Stimulated activated CD4-positive, alpha-beta T cell treated with anti-CD3 and anti-CD28 coated beads, Interleukin-1b, Interleukin-23, amount 100 ng/mL, for 1 hour (primary cell): Measurements from ENCODE around the gene CH25H.

Experiments used
- DNase-seq, 2 donors: peaks; one replicate each; pipeline ENCODE4 v3.0.0-alpha.2; 2020; ENCODE audit warnings: low read depth in 2 of 2

The CH25H gene

GRCh38 chr10:89233033-89233432, 25.9 kb upstream of the CH25H start:
- DNase-seq: no peak

- DNase-seq: no peak
These were observed 21.8 kb upstream of the CH25H start for GRCh38 chr10:89228962-89229361.

GRCh38 chr10:89228146-89228545, 21.0 kb upstream of the CH25H start:
- DNase-seq: no peak

- DNase-seq: no peak
These were observed 19.8 kb upstream of the CH25H start for GRCh38 chr10:89226891-89227290.

GRCh38 chr10:89224739-89225443, 17.8 kb upstream of the CH25H start:
- DNase-seq: no peak

- no peak for DNase-seq
These were observed 14.8 kb upstream of the CH25H start for GRCh38 chr10:89221919-89222318.

GRCh38 chr10:89219513-89220218, 12.5 kb upstream of the CH25H start:
- no peak for DNase-seq

- DNase-seq: peak; percentile 22 to 40
These were observed 10.2 kb upstream of the CH25H start for GRCh38 chr10:89217057-89217990.

GRCh38 chr10:89216056-89216455, 8.9 kb upstream of the CH25H start:
- DNase-seq: no peak

- no peak for DNase-seq
These were observed 8.4 kb upstream of the CH25H start for GRCh38 chr10:89215511-89215910.

- no peak for DNase-seq
These were observed 7.5 kb upstream of the CH25H start for GRCh38 chr10:89214566-89215165.

- DNase-seq: no peak
These were observed 6.2 kb upstream of the CH25H start for GRCh38 chr10:89213191-89213808.

- DNase-seq: no peak
These were observed 3.8 kb upstream of the CH25H start for GRCh38 chr10:89210794-89211425.

GRCh38 chr10:89209718-89210117, 2.6 kb upstream of the CH25H start:
- no peak for DNase-seq

GRCh38 chr10:89207801-89208551, 859 bp upstream of the CH25H start:
- DNase-seq: no peak

GRCh38 chr10:89206402-89207180, 526 bp downstream of the CH25H start:
- DNase-seq: no peak

- DNase-seq: no peak
These were observed 2.4 kb downstream of the CH25H start for GRCh38 chr10:89204621-89205185.

GRCh38 chr10:89203237-89203636, 3.9 kb downstream of the CH25H start:
- DNase-seq: no peak

GRCh38 chr10:89202033-89202425, 5.1 kb downstream of the CH25H start:
- DNase-seq: no peak
